ENCODE measurements around the gene TMEM184B. TPM values are rescaled to one million over a fixed set of nuclear protein-coding genes. Genes with fewer than 3 reads are reported as not detected.

TMEM184B gene
- 16.9 and 18.7 TPM in 2 replicates for total RNA-seq (2014; rRNA removed; shearing (Covaris generic))

DNA sequence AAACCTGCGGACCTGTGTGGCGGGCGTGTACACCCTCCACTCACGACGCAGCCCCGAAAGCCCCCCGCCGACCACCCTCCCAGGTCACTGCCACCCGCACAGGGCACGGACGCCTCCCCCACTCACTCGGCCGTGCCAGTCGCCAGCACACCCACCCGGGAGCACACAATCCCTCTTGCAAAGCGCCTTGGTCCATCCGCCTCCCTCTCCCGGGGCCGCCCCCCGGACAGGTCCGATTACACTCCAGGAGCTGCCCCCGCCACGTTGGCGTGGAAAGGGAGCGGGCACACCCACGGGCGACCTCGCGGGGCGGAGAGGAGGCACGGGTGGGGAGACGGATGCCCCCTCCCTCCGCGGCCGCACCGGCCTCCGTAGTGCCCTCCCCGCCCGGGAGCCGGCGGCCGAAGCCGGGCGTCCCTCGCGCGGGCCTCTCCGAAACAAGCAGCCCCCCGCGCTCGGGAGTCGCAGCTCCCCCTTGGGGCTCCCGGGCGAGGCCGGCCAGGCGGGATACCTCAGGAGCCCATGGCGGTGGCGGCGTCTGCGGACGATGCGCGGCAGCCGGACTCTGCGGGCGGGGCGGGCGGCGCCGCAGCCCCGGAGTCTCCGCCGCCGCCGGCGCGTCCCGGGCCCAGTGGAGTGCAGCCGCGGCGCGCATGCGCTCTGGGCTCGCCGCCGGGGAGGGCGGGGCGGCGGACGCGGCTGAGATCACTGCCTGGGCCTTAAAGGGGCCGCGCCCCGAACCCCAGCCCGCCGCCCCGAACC, at the start of gene TMEM184B:
TMEM184B (minus strand) TSS at position 638 of the 762 bp plus-strand sequence. CDS start 25,049 bp downstream, outside the sequence.
- Histone ChIP-seq H3K9me3 (replicated peaks) (no peaks in the 10 kb centered on the region), H3K27me3 (no peaks in the 10 kb centered on the region), H3K36me3 (no peaks in the 10 kb centered on the region), H3K4me1 (no peaks in the 10 kb centered on the region; the same call in 1 of the 2 replicates), H3K27ac (peak within 1 kb of the TSS; percentile 39; the same call in 1 of the 2 replicates), H3K4me3 (peak within 1 kb of the TSS; percentile 96)
- peak; percentile 53 to 79 for DNase-seq

DNA sequence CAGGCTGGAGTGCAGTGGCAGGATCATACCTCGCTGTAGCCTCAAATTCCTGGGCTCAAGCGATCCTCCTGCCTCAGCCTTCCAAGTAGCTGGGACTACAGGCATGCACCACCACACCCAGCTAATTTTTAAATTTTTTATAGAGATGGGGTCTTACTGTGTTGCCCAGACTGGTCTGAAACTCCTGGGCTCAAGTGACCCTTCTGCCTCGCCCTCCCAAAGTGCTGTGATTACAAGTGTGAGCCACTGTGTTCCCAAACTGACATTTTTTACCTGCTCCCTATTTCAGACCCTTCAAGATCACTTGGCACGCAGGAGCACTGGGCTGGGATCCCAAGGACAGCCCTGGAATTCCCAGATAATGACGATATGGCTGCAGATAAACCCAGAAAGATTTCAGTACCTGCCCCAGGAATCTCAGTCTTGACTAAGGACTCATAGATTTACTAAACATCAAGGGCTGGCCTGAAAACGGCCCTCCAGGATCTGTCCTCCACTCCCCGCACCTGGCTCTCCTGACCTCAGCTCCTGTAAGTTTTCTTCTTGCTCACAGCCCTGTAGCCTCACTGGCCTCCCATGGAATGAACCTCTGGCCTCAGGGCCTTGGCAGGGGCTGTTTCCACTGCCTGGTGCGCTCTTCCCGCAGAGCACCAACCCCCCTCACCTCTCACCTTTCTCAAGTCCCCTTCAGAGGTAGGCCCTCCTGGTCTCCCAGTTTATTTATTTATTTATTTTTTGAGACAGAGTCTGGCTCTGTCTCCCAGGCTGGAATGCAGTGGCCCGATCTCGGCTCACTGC, 48.0 kb upstream of the TMEM184B start:
- Histone ChIP-seq H3K4me1 (peaks cover 8% of the 10 kb centered on the region), H3K4me3 (no peak overlapping the region), H3K27me3 (no peaks in the 10 kb centered on the region), H3K27ac (no peak overlapping the region), H3K9me3 (replicated peaks) (no peaks in the 10 kb centered on the region), H3K36me3 (no peaks in the 10 kb centered on the region)
- no peak for DNase-seq

DNA sequence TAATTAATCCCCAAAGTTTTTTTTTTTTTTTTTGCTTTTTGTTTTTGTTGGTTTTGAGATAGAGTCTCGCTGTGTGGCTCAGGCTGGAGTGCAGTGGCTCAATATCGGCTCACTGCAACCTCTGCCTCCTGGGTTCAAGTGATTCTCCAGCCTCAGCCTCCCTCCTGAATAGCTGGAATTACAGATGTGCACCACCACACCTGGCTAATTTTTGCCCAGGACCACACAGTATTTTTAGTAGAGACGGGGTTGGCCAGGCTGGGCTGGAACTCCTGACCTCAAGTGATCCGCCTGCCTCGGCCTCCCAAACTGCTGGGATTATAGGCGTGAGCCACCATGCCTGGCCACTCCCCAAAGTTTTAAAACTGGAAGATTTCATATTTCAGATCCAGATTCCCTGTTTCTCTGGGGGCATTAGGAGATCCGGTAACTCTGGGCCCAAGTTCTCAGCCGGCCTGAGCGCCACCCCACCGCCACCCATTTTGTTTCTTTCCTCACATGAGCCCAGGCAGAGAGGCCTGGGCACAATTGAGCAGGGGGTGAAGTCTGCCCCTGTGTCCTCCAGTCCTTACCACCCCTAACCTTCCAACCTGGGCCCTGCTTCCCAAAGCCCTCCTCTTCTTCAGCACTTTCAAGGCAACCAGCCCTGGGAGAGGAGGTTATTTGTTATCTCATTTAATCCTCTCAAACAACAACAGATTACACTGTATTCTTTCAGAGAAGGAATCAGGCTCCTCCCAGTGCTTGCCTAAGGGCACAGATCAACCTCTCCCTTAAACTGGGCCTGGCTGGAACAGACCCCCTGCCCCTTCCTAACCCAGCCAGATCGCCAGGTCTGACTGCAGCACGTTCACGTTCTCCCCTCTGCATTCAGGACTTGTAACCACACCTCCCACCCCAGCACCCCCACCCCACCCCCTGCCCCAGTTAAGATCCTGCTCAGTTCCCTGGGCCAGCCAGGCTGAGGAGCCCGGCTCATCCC, 46.3 kb upstream of the TMEM184B start:
- Histone ChIP-seq H3K4me1 (peaks cover 18% of the 10 kb centered on the region), H3K27me3 (no peaks in the 10 kb centered on the region), H3K4me3 (peak overlapping the region; percentile 86), H3K36me3 (no peaks in the 10 kb centered on the region), H3K27ac (peak overlapping the region; percentile 93), H3K9me3 (replicated peaks) (no peaks in the 10 kb centered on the region)
- no peak for DNase-seq

DNA sequence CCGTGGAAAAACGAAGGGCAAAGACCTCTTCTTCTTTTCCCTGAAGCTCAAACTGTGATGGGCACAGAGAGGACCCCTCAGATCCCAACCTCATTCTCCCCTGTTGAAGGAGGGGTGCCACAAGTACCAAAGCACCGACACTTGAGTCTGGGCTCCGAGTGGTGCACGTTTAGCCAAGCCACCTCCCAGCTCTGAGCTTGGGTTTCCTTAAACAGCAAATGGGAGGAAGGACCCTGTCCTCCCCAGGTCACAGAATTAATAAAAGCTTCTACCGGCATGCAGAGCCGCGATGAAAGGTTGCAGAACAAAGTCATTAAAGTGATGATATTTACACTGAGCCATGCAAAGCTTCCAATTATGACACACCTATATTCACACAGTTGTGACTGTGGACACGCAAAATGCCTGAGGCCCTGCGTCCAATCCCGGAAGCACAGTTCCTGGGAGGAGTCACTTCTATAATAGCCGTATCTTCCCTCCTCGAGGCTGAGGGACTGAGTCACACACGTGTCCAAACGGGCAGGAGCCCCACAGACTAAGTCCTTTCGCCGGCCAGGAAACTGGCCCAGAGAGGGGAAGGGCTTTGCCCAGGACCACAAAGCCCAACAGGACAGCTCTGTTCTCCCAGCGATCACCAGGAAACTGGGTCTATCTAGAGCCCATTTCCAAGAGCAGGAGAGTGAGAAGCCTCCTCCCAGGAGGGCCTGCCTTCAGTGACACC, 45.3 kb upstream of the TMEM184B start:
- Histone ChIP-seq H3K4me1 (peaks cover 20% of the 10 kb centered on the region), H3K27ac (peak overlapping the region; percentile 93), H3K4me3 (peak overlapping the region; percentile 86), H3K36me3 (peaks cover 4% of the 10 kb centered on the region; the same call in 1 of the 2 replicates), H3K9me3 (replicated peaks) (no peaks in the 10 kb centered on the region), H3K27me3 (no peaks in the 10 kb centered on the region)
- peak; percentile 91 to 94 for DNase-seq

DNA sequence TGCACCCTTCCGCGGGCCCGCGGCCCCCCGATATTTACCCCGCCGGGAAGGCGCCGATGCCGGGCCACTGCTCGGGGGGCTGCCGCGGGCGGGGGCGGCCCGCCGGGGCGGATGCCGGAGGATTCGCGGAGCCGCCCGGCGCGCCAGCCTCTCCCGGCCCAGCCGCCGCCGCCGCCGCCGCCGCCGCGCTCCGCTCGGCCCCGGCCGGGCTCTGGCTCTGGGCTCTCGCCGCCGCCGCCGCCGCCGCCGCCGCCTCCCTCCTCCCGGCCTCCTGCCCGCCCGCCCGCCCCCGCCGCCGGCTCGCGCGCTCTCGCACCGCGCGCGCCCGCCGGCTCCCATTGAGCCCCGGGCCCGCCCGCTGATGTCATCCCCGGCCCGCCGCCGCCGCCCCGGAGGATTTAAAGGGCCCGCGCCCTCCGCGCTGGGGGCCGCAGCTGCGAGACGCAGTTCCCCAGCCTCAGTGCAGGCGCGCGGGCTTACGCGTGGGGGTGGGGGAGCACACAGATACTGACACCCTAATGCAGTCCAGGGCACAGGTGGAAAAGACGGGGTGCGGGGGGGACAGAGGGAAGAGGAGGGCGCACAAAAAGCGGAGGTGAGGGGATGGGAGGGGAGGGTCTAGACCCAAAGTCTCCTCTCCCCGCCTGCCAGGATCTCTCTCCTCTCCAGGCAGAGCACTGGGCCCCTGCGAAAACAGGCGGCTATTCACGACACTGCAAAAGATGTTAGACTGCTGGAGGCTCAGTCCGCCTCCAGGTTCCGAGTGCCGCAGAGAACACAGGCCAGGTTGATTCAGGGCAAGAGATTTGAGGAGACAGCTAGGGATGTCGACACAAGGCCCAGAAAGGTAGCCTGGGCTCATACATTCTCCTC, 44.5 kb upstream of the TMEM184B start, which contains the start of gene CSNK1E:
CSNK1E (minus strand) TSS at position 312 of the 873 bp plus-strand sequence. CDS start 3,276 bp downstream, outside the sequence.
- Histone ChIP-seq H3K27me3 (no peaks in the 10 kb centered on the region), H3K36me3 (peaks cover 12% of the 10 kb centered on the region), H3K4me1 (peaks cover 27% of the 10 kb centered on the region), H3K4me3 (peak within 1 kb of the TSS; percentile 86), H3K9me3 (replicated peaks) (no peaks in the 10 kb centered on the region), H3K27ac (peak within 1 kb of the TSS; percentile 93)
- DNase-seq, result peak; percentile 69 to 75

DNA sequence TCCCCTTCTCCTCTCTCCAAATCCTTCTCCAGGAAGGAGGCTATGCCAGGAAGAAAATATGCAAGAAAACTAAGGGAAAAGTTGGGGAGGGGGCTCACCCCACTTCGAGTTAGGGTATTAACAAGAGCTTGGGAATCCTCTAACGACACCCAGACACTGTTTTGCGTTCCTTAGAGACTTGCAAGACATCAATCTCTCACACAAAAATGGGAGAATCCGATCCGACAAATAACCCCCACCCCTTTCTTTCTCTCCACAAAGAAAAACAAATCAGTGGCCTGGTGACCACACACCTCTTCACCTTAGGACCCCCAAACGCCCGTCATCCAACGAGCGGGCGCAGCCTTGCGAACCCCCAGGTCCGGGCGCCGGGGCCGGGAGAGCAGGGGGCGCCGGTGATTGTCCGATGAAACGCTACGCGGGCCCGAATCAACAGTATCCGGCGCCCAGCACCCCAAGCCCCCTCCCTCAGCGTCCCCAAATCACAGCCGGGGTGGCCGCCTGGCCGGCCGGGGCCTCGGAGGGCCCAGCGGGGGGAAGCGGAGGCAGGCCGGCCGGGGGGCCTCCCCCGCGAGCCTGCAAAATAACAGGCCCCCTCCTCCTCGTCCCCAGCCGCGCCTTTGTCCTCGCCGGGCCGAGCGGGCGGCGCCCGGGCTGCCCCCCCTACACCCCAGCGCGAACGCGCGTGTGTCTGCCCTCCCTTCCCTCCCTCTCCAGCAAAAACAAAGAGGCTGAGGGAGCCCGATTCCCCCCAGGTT, 43.7 kb upstream of the TMEM184B start:
- no peaks in the 10 kb centered on the region for H3K27me3 ChIP-seq
- peaks cover 18% of the 10 kb centered on the region for H3K36me3 ChIP-seq
- DNase-seq, result peak; percentile 34 to 48
- H3K9me3 ChIP-seq (replicated peaks), result no peaks in the 10 kb centered on the region
- H3K4me3 ChIP-seq, result peak overlapping the region; percentile 86
- H3K4me1 ChIP-seq, result peaks cover 27% of the 10 kb centered on the region
- H3K27ac ChIP-seq, result peak overlapping the region; percentile 92

DNA sequence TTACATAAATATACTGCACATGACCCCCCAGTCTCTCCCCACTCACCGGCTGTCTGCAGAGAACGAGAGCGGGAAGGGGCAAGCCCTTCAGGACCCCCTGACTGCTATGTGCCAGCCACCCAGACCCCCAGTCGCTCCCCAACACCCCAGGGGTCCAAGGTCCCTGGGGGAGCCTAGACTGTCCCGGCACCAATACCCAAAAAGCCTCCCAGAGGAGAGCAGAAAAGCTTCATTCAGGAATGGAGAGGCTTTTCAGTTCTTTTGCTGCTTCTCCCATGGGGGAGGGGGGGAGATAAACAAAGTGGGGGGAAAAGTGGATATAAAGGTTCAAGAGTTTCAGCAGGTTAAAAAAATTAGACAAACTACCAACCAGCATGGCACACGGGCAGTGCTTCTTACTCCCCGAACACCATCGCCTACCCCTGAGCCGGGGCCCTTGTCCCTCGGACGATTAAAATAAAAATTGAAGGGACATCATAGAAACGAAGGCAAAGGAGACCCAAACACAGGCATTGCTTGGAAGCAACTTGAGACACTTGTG, 43.1 kb upstream of the TMEM184B start:
- Histone ChIP-seq H3K27me3 (no peaks in the 10 kb centered on the region), H3K36me3 (peaks cover 21% of the 10 kb centered on the region), H3K9me3 (replicated peaks) (no peaks in the 10 kb centered on the region), H3K4me3 (peak overlapping the region; percentile 86), H3K4me1 (peaks cover 27% of the 10 kb centered on the region), H3K27ac (peak overlapping the region; percentile 92)
- DNase-seq, result peak in 1 of 2 experiments; percentile 31

DNA sequence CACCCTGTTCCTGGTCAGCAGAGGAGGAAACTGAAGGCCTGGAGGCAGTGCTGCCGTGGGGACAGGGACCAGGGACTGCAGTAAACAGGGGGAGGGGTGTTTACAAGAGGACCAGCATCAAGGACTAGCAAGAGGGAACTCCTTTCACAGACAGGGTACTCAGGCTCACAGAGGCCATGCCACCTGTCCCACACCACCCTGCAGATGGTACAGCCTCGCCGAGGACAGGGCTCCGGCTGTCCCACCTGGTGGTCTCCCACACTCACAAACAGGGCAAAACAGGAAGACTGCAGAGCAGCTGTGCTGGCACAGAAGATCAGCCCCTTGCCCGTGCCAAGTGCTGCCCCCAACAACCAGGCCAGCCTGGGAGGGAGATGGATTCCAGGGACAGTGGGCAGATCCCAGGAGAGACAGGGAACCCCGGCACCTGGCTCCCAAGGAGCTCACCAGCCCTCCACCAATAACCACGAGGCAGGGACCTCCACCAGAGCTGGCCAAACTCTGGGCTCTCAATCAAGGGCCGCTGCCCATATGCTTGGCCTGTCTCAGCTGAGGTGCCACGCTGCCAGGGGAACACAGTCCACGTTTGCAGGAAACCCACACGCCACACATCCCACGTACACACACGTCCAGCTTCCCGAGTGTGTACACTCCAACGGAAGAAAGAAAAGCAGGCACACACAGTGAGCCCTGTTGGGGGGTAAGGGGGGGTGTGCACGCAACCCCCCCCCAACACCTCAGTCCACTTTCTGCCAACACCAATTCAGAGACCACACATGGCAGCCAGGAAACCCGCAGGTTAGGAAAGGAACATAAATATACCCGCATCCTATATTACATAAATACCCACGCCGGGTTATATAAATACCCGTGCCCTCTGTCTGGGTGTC, 42.4 kb upstream of the TMEM184B start:
- DNase-seq, result no peak
- Histone ChIP-seq H3K27me3 (no peaks in the 10 kb centered on the region), H3K4me1 (peaks cover 27% of the 10 kb centered on the region)

DNA sequence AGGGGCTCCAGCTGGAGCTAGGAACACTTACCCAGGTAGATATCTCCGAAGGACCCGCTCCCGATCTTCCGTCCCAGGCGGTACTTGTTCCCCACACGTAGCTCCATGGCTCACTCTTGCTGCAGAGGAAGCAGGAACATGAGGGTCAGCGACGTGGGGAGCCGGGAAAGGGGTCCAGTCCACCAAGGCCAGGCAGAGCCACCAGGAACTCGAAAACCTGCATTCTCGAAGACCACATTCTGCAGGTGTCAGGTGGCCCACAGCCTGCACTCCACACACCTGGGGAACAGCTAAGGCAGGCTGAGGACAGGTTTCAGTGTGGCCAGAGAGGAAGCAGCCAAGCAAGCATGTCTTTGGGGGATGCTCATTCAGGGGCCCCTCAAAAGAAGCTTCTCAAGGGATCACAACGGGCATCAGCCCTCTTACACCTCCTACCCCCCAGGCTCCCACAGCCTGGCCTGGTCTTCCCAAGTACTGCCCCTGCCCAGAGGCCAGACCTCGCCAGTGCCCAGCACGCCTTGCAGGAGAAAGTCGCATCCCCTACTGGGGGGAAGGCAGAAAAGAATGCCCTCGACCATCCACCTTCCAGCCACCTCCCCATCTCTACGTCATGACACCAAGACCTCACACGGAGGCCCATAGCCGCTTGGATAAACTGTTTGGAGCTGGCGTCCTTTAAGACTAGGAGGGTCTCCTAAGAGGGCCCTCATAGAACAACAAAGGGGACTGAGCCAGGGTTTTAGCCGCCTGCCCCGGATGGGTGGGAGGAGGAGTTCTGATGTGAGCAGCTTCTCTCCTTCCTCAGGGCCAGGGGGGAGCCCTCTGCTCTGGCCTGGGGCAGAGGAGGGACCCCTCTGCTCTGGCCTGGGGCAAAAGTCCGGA, 41.5 kb upstream of the TMEM184B start:
- Histone ChIP-seq H3K4me3 (peak overlapping the region; percentile 86), H3K27ac (no peak overlapping the region), H3K36me3 (peaks cover 23% of the 10 kb centered on the region), H3K4me1 (peaks cover 27% of the 10 kb centered on the region), H3K27me3 (no peaks in the 10 kb centered on the region), H3K9me3 (replicated peaks) (no peaks in the 10 kb centered on the region)
- DNase-seq, result no peak

More for the DNA sequence above, 42.4 kb upstream of the TMEM184B start:
- no peaks in the 10 kb centered on the region for H3K9me3 ChIP-seq (replicated peaks)
- H3K4me3 ChIP-seq, result peak overlapping the region; percentile 86
- peaks cover 21% of the 10 kb centered on the region for H3K36me3 ChIP-seq
- no peak overlapping the region for H3K27ac ChIP-seq

DNA sequence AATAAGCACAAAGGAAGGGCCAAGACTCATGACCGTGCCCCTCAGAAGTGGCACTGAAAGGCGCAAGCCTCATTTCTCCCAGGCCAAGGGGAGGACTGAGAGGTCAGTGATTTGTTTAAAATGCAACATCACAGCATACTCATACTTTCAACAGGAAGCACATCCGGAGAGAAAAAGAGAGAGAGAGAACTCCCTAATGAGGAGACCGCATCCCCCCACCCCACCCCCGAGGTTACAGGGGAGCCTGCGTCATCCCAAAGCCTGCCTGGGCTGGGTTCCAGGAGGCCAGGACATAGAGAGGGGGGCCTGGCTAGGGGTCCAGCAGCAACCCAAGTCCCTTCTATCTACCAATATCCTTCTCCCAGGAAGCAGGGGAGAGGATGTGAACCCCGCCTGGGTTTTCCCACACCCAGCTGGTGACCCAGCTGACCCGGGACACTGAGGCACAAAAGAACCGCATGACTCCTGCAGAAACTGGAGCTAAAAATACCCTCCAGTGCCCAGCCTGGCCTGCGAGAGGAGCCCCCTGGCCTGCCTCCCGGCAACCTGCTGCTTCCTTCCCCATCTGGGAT, 40.7 kb upstream of the TMEM184B start:
- Histone ChIP-seq H3K4me1 (peaks cover 20% of the 10 kb centered on the region), H3K9me3 (replicated peaks) (no peaks in the 10 kb centered on the region), H3K27ac (peak overlapping the region; percentile 33; the same call in 1 of the 2 replicates), H3K27me3 (no peaks in the 10 kb centered on the region), H3K36me3 (peaks cover 25% of the 10 kb centered on the region), H3K4me3 (no peak overlapping the region)
- peak; percentile 40 to 57 for DNase-seq
